22Rv1 (cell line): ENCODE results near the gene INPP5D.

ENCODE experiments used
- CTCF ChIP-seq: fragments of 450-650 bp; IDR thresholded peaks from 2 replicates; pipeline ENCODE4 v1.5.1; 2017; ENCODE audit warnings: mild to moderate bottlenecking
- ZFX ChIP-seq: fragments of 450-650 bp; IDR thresholded peaks from 2 replicates; pipeline ENCODE4 v1.6.1; 2017; ENCODE audit warnings: antibody characterized with exemption, borderline replicate concordance

GRCh38 chr2:233165895-233166661, 105.9 kb downstream of the INPP5D start:
- TF ChIP-seq CTCF (no peak), ZFX (no peak)
